RWPE2 (cell line): ENCODE data around the gene KCMF1.

Experiments
- ATAC-seq: fragments of 200-7000 bp; cut with Tn5 transposase; 3 replicates; pipeline ENCODE4 v1.9.1; 2021; ENCODE audit warnings: low read depth
- DNase-seq: peaks from one replicate; pipeline ENCODE4 v3.0.0-alpha.2; 2020; ENCODE audit warnings: low spot score
- H3K27ac ChIP-seq: fragments of 450-650 bp; 2 replicates; pipeline ENCODE4 v1.5.1; 2017; ENCODE audit warnings: mild to moderate bottlenecking; ENCODE audit not compliant: poor library complexity, severe bottlenecking
- H3K27me3 ChIP-seq: fragments of 250-450 bp; sonication (Bioruptor Pico); 2 replicates; pipeline ENCODE4 v1.5.1; 2021; ENCODE audit warnings: mild to moderate bottlenecking, moderate library complexity; ENCODE audit not compliant: insufficient read depth, poor library complexity, severe bottlenecking
- H3K36me3 ChIP-seq: fragments of 250-450 bp; sonication (Bioruptor Pico); 2 replicates; pipeline ENCODE4 v1.5.1; 2020; ENCODE audit warnings: low read depth, mild to moderate bottlenecking, moderate library complexity
- H3K4me1 ChIP-seq: fragments of 250-450 bp; sonication (Bioruptor Pico); 2 replicates; pipeline ENCODE4 v1.5.1; 2021; ENCODE audit warnings: mild to moderate bottlenecking, moderate library complexity; ENCODE audit not compliant: insufficient read depth, poor library complexity, severe bottlenecking
- H3K4me3 ChIP-seq: fragments of 250-450 bp; sonication (Bioruptor Pico); 2 replicates; pipeline ENCODE4 v1.5.1; 2021; ENCODE audit warnings: mild to moderate bottlenecking, moderate library complexity; ENCODE audit not compliant: severe bottlenecking
- H3K9me3 ChIP-seq: fragments of 250-450 bp; sonication (Bioruptor Pico); 2 replicates; pipeline ENCODE4 v1.5.1; 2021; ENCODE audit warnings: mild to moderate bottlenecking, moderate library complexity; ENCODE audit not compliant: severe bottlenecking
- CTCF ChIP-seq: fragments of 450-650 bp; IDR thresholded peaks from one replicate; pipeline ENCODE4 v1.5.1; 2017; ENCODE audit warnings: mild to moderate bottlenecking, moderate library complexity; ENCODE audit not compliant: poor library complexity, severe bottlenecking

The KCMF1 gene

GRCh38 chr2:85104228-85104627 is 133.3 kb downstream of the KCMF1 start:
- Histone ChIP-seq H3K4me1 (peaks cover 8% of the 10 kb centered on the region), H3K4me3 (no peak overlapping the region), H3K36me3 (no peaks in the 10 kb centered on the region), H3K9me3 (no peaks in the 10 kb centered on the region), H3K27ac (no peak overlapping the region), H3K27me3 (no peaks in the 10 kb centered on the region)
- TF ChIP-seq CTCF, result no peak
- ATAC-seq (no peak), DNase-seq (no peak)

- Histone ChIP-seq H3K4me3 (no peak overlapping the region), H3K36me3 (no peaks in the 10 kb centered on the region), H3K4me1 (peaks cover 8% of the 10 kb centered on the region), H3K9me3 (no peaks in the 10 kb centered on the region), H3K27ac (no peak overlapping the region), H3K27me3 (no peaks in the 10 kb centered on the region)
- no peak for TF ChIP-seq CTCF
- no peak for DNase-seq
- peak; percentile 95 for ATAC-seq
These were observed 135.7 kb downstream of the KCMF1 start for GRCh38 chr2:85106489-85107180.
